ENCODE results near the gene POU2AF1.

- TF ChIP-seq, protein P1, sequence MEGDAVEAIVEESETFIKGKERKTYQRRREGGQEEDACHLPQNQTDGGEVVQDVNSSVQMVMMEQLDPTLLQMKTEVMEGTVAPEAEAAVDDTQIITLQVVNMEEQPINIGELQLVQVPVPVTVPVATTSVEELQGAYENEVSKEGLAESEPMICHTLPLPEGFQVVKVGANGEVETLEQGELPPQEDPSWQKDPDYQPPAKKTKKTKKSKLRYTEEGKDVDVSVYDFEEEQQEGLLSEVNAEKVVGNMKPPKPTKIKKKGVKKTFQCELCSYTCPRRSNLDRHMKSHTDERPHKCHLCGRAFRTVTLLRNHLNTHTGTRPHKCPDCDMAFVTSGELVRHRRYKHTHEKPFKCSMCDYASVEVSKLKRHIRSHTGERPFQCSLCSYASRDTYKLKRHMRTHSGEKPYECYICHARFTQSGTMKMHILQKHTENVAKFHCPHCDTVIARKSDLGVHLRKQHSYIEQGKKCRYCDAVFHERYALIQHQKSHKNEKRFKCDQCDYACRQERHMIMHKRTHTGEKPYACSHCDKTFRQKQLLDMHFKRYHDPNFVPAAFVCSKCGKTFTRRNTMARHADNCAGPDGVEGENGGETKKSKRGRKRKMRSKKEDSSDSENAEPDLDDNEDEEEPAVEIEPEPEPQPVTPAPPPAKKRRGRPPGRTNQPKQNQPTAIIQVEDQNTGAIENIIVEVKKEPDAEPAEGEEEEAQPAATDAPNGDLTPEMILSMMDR (IDR thresholded peaks at IDR 0.05) = no peak
- no peak for TF ChIP-seq POLR2A (IDR thresholded peaks at IDR 0.05)
These were observed 7.6 kb upstream of the POU2AF1 start for GRCh38 chr11:111386611-111387150.
